NCI-H128 (cell line): ENCODE data around the gene EPB41L1.

Experiments
- DNase-seq: peaks from one replicate; lab custom pipeline; 2025; ENCODE audit not compliant: unreplicated experiment; lab: John Stamatoyannopoulos, UW

Gene EPB41L1

GRCh38 chr20:36154700-36155628 lies at the start of gene EPB41L1:
TSS of gene EPB41L1 (plus strand) at chr20:36154740. CDS start at chr20:36173778, 19,038 bp downstream.
- no peak for DNase-seq

- DNase-seq = no peak
Measured at GRCh38 chr20:36104856-36105255, 49.7 kb upstream of the EPB41L1 start.

GRCh38 chr20:36105711-36106226 lies 48.8 kb upstream of the EPB41L1 start:
- DNase-seq = no peak

- no peak for DNase-seq
Measured at GRCh38 chr20:36106606-36107005, 47.9 kb upstream of the EPB41L1 start.

GRCh38 chr20:36107881-36108280 lies 46.7 kb upstream of the EPB41L1 start:
- DNase-seq = no peak

- DNase-seq = no peak
Measured at GRCh38 chr20:36109251-36109947, 45.1 kb upstream of the EPB41L1 start.

- no peak for DNase-seq
Measured at GRCh38 chr20:36110994-36111393, 43.5 kb upstream of the EPB41L1 start.

- no peak for DNase-seq
Measured at GRCh38 chr20:36112112-36112511, 42.4 kb upstream of the EPB41L1 start.

- DNase-seq = no peak
Measured at GRCh38 chr20:36113036-36113435, 41.5 kb upstream of the EPB41L1 start.

- DNase-seq = no peak
Measured at GRCh38 chr20:36113566-36114250, 40.8 kb upstream of the EPB41L1 start.

- DNase-seq = no peak
Measured at GRCh38 chr20:36114707-36115106, 39.8 kb upstream of the EPB41L1 start.

- DNase-seq = no peak
Measured at GRCh38 chr20:36115925-36116324, 38.6 kb upstream of the EPB41L1 start.

- DNase-seq = no peak
Measured at GRCh38 chr20:36116807-36117441, 37.6 kb upstream of the EPB41L1 start.

- no peak for DNase-seq
Measured at GRCh38 chr20:36117638-36118037, 36.9 kb upstream of the EPB41L1 start.

GRCh38 chr20:36118371-36118770 lies 36.2 kb upstream of the EPB41L1 start:
- DNase-seq = no peak

GRCh38 chr20:36119537-36119936 lies 35.0 kb upstream of the EPB41L1 start:
- DNase-seq = no peak

GRCh38 chr20:36120241-36120640 lies 34.3 kb upstream of the EPB41L1 start:
- DNase-seq = no peak

- no peak for DNase-seq
Measured at GRCh38 chr20:36120991-36121390, 33.5 kb upstream of the EPB41L1 start.

- DNase-seq = no peak
Measured at GRCh38 chr20:36121981-36122930, 32.3 kb upstream of the EPB41L1 start.

GRCh38 chr20:36122931-36123288 lies 31.6 kb upstream of the EPB41L1 start:
- DNase-seq = no peak
